ENCODE measurements around the gene BABAM2. TPM values are rescaled to one million over a fixed set of nuclear protein-coding genes. Genes with fewer than 3 reads are reported as not detected.

BABAM2 gene
- total RNA-seq, 1 donor from 2014 or later: 28.5 TPM

GRCh38 chr2:28234807-28235206, 344.3 kb downstream of the BABAM2 start:
- Mint-ChIP-seq H3K36me3 (ENCODE audit: low read depth, unreplicated experiment) (peaks cover 4% of the 10 kb centered on the region), H3K4me1 (ENCODE audit: low read depth, unreplicated experiment) (peaks cover 21% of the 10 kb centered on the region), H3K27ac (ENCODE audit: unreplicated experiment) (no peak overlapping the region), H3K4me3 (ENCODE audit: unreplicated experiment) (no peak overlapping the region), H3K27me3 (ENCODE audit: low read depth, unreplicated experiment) (no peaks in the 10 kb centered on the region), H3K9me3 (ENCODE audit: unreplicated experiment) (peaks cover 2% of the 10 kb centered on the region)
- H3K79me2 ChIP-seq (ENCODE audit: insufficient read depth, low read length): no peaks in the 10 kb centered on the region
- no peak overlapping the region for H3K4me2 ChIP-seq (ENCODE audit: low read length)
- peaks cover 16% of the 10 kb centered on the region for H3K4me1 ChIP-seq (ENCODE audit: insufficient read depth, low read length)
- TF ChIP-seq EZH2 (IDR thresholded peaks at IDR 0.05; ENCODE audit: insufficient read depth, low read length) (no peak), CTCF (IDR thresholded peaks at IDR 0.05; ENCODE audit: insufficient read depth, low read depth, low read length) (no peak)
- H3K27ac ChIP-seq (ENCODE audit: low read depth, low read length): no peak overlapping the region
- no peaks in the 10 kb centered on the region for H3K9me3 ChIP-seq (ENCODE audit: insufficient read depth, low read depth, low read length)
- DNase-seq (ENCODE audit: low read depth) (no peak), FAIRE-seq (no peak)
- no peaks in the 10 kb centered on the region for H3K36me3 ChIP-seq (ENCODE audit: insufficient read depth, low read length)
- no peaks in the 10 kb centered on the region for H3K27me3 ChIP-seq (ENCODE audit: insufficient read depth, low read length)
- no peaks in the 10 kb centered on the region for H4K20me1 ChIP-seq (ENCODE audit: insufficient read depth, low read length)
- H3K9ac ChIP-seq (ENCODE audit: low read length): no peak overlapping the region
- H2AFZ ChIP-seq (ENCODE audit: low read depth, low read length): no peak overlapping the region
- H3K4me3 ChIP-seq (ENCODE audit: insufficient read depth, low read depth, low read length): no peak overlapping the region

GRCh38 chr2:28239207-28239606, 348.7 kb downstream of the BABAM2 start:
- Mint-ChIP-seq H3K36me3 (ENCODE audit: low read depth, unreplicated experiment) (peaks cover 4% of the 10 kb centered on the region), H3K4me3 (ENCODE audit: unreplicated experiment) (no peak overlapping the region), H3K4me1 (ENCODE audit: low read depth, unreplicated experiment) (peaks cover 4% of the 10 kb centered on the region), H3K27me3 (ENCODE audit: low read depth, unreplicated experiment) (no peaks in the 10 kb centered on the region), H3K27ac (ENCODE audit: unreplicated experiment) (no peak overlapping the region), H3K9me3 (ENCODE audit: unreplicated experiment) (peaks cover 2% of the 10 kb centered on the region)
- Histone ChIP-seq H3K4me1 (ENCODE audit: insufficient read depth, low read length) (peaks cover 10% of the 10 kb centered on the region), H3K27me3 (ENCODE audit: insufficient read depth, low read length) (no peaks in the 10 kb centered on the region), H3K36me3 (ENCODE audit: insufficient read depth, low read length) (no peaks in the 10 kb centered on the region), H3K4me2 (ENCODE audit: low read length) (no peak overlapping the region), H3K27ac (ENCODE audit: low read depth, low read length) (peak overlapping the region; percentile 31), H3K79me2 (ENCODE audit: insufficient read depth, low read length) (no peaks in the 10 kb centered on the region), H3K9ac (ENCODE audit: low read length) (no peak overlapping the region), H3K9me3 (ENCODE audit: insufficient read depth, low read depth, low read length) (no peaks in the 10 kb centered on the region), H2AFZ (ENCODE audit: low read depth, low read length) (no peak overlapping the region), H3K4me3 (ENCODE audit: insufficient read depth, low read depth, low read length) (no peak overlapping the region), H4K20me1 (ENCODE audit: insufficient read depth, low read length) (no peaks in the 10 kb centered on the region)
- no peak for TF ChIP-seq EZH2 (IDR thresholded peaks at IDR 0.05; ENCODE audit: insufficient read depth, low read length)
- TF ChIP-seq CTCF (IDR thresholded peaks at IDR 0.05; ENCODE audit: insufficient read depth, low read depth, low read length): no peak
- peak; percentile 54 for DNase-seq (ENCODE audit: low read depth)
- FAIRE-seq: no peak

- Mint-ChIP-seq H3K9me3 (ENCODE audit: unreplicated experiment) (peaks cover 2% of the 10 kb centered on the region), H3K27me3 (ENCODE audit: low read depth, unreplicated experiment) (no peaks in the 10 kb centered on the region), H3K4me1 (ENCODE audit: low read depth, unreplicated experiment) (no peaks in the 10 kb centered on the region), H3K36me3 (ENCODE audit: low read depth, unreplicated experiment) (peaks cover 5% of the 10 kb centered on the region), H3K27ac (ENCODE audit: unreplicated experiment) (no peak overlapping the region), H3K4me3 (ENCODE audit: unreplicated experiment) (no peak overlapping the region)
- peaks cover 10% of the 10 kb centered on the region for H3K4me1 ChIP-seq (ENCODE audit: insufficient read depth, low read length)
- no peaks in the 10 kb centered on the region for H3K79me2 ChIP-seq (ENCODE audit: insufficient read depth, low read length)
- FAIRE-seq (no peak), DNase-seq (ENCODE audit: low read depth) (no peak)
- no peaks in the 10 kb centered on the region for H3K36me3 ChIP-seq (ENCODE audit: insufficient read depth, low read length)
- no peak overlapping the region for H2AFZ ChIP-seq (ENCODE audit: low read depth, low read length)
- TF ChIP-seq EZH2 (IDR thresholded peaks at IDR 0.05; ENCODE audit: insufficient read depth, low read length) (no peak), CTCF (IDR thresholded peaks at IDR 0.05; ENCODE audit: insufficient read depth, low read depth, low read length) (no peak)
- H3K9me3 ChIP-seq (ENCODE audit: insufficient read depth, low read depth, low read length): no peaks in the 10 kb centered on the region
- H3K4me3 ChIP-seq (ENCODE audit: insufficient read depth, low read depth, low read length): no peak overlapping the region
- no peaks in the 10 kb centered on the region for H3K27me3 ChIP-seq (ENCODE audit: insufficient read depth, low read length)
- H3K9ac ChIP-seq (ENCODE audit: low read length): no peak overlapping the region
- H3K27ac ChIP-seq (ENCODE audit: low read depth, low read length): no peak overlapping the region
- no peak overlapping the region for H3K4me2 ChIP-seq (ENCODE audit: low read length)
- H4K20me1 ChIP-seq (ENCODE audit: insufficient read depth, low read length): no peaks in the 10 kb centered on the region
These were observed 350.4 kb downstream of the BABAM2 start for GRCh38 chr2:28240937-28241336.
